ENCODE data around the gene FAM72C.
"Not testable (repeated sequence)": the region's sequence is repeated elsewhere in the genome, so short reads cannot be mapped to it uniquely, and the experiment has no call there.

DNA sequence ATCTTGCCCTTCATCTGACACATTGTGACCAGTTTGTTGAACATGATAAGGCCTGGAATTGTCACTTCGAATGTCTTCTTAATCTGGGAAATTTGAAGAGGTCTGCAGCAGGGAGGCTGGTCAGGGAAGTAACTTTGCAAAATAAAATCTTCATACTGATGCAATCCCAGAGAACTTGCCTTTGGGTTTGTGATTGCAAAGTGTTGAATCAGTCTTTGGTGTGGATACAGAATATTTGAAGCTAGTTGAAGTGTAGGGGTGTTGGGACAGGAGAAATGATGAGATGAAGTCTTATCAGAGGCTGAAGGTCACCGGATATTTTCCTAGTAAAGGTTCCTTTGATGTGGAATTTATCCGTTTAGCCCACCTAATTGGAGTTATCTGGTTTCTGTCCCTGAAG is 42.7 kb upstream of the FAM72C start:
- TF ChIP-seq, protein P1, sequence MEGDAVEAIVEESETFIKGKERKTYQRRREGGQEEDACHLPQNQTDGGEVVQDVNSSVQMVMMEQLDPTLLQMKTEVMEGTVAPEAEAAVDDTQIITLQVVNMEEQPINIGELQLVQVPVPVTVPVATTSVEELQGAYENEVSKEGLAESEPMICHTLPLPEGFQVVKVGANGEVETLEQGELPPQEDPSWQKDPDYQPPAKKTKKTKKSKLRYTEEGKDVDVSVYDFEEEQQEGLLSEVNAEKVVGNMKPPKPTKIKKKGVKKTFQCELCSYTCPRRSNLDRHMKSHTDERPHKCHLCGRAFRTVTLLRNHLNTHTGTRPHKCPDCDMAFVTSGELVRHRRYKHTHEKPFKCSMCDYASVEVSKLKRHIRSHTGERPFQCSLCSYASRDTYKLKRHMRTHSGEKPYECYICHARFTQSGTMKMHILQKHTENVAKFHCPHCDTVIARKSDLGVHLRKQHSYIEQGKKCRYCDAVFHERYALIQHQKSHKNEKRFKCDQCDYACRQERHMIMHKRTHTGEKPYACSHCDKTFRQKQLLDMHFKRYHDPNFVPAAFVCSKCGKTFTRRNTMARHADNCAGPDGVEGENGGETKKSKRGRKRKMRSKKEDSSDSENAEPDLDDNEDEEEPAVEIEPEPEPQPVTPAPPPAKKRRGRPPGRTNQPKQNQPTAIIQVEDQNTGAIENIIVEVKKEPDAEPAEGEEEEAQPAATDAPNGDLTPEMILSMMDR (conservative IDR thresholded peaks at IDR 0.05): not testable (repeated sequence)
- TF ChIP-seq ZFX (IDR thresholded peaks at IDR 0.05): not testable (repeated sequence)

Data from C4-2B (cell line).